Pancreas (tissue), 10 donors: ENCODE results near the gene PDF. TPM values are rescaled to one million over a fixed set of nuclear protein-coding genes. Genes with fewer than 3 reads are reported as not detected.

Experiments
- ATAC-seq, 4 donors: fragments of 200-7000 bp; cut with Tn5 transposase; one replicate each; pipeline versions ENCODE4 v1.8.0 to v1.9.1; 2020; ENCODE audit warnings: mild to moderate bottlenecking in 4 of 4, moderate library complexity in 4 of 4
- DNase-seq, 6 donors: peaks; one replicate each; pipeline ENCODE4 v3.0.0-alpha.2; 2020
- FAIRE-seq: peaks from 2 replicates; lab custom pipeline; 2012; peaks lifted over from hg19 to GRCh38; lab: Jason Lieb, UNC
- H3K27ac ChIP-seq, 4 donors: fragments of 200-600 bp; sonication (generic); 1 replicate in 3 of 4; 2 replicates in 1 of 4; pipeline versions ENCODE4 v1.5.0 to v1.8.0; 2020
- H3K27me3 ChIP-seq, 4 donors: fragments of 200-600 bp; one replicate each; pipeline ENCODE4 v1.8.0; 2021
- H3K36me3 ChIP-seq, 3 donors: fragments of 200-600 bp; sonication (generic) in 1 of 3; one replicate each; pipeline versions ENCODE4 v1.5.0 to v1.8.0; 2020 to 2021
- H3K4me1 ChIP-seq, 3 donors: fragments of 200-600 bp; one replicate each; pipeline ENCODE4 v1.8.0; 2021
- H3K4me3 ChIP-seq, 4 donors: fragments of 200-600 bp; sonication (generic) in 2 of 4; one replicate each; pipeline versions ENCODE4 v1.5.0 to v1.8.0; 2020 to 2021
- H3K9me3 ChIP-seq, 4 donors: fragments of 200-600 bp; one replicate each; pipeline ENCODE4 v1.8.0; 2021
- CTCF ChIP-seq, 4 donors: fragments of 200-600 bp; sonication (generic) in 3 of 4; IDR thresholded peaks; one replicate each; pipeline versions ENCODE4 v1.5.0 to v1.8.0; 2021; ENCODE audit warnings: antibody characterized with exemption in 4 of 4
- WGBS, 2 donors: extraction: QIAGEN DNeasy Blood & Tissue Kit; methylation state at CpG; one replicate each; pipeline ENCODE4 v1.1.7; 2013; 5-methylcytosine and 5-hydroxymethylcytosine counted together
- intact Hi-C, 3 donors: fragments of 100-400 bp; cut with DNase I; formaldehyde crosslinking; loops; one replicate each; pipeline versions ENCODE4 v1.11.1 to v1.14.2; 2022
- polyA plus RNA-seq, 2 donors: library from polyadenylated mRNA; stranded (reverse); fragments of 200-250 nt; gene quantifications; one replicate each; pipeline ENCODE4 v1.2.3, GENCODE V29; 2013
- total RNA-seq, 6 donors: library from RNA; stranded (reverse); fragmentation: NEBNext Ultra II Directional in 4 of 6; extraction: Animal tissue kit (Norgen Biotek cat#: 25700) in 4 of 6; gene quantifications; one replicate each; pipeline versions ENCODE4 v1.2.1 to v1.2.4, GENCODE V29; 2021 to 2023
- donor health status: healthy with polysubstance abuse.
- donor health status: DM: no; HTN: no; CAD: no; lungs with moderate emphysema.
- donor health status: DM: no; HTN: no; CAD: no.
- donor health status: control.
- donor health status: control.
- donor health status: Bipolar disorder and iron deficiency.
- donor health status: DM: yes; HTN: yes; CAD: no.
- donor health status: DM: no; HTN: no; CAD: no.
- donor health status: DM: no; HTN: no; CAD: no.
- donor health status: DM: yes; HTN: yes; CAD: no.

PDF gene
- total and polyA plus RNA-seq, 8 donors = 2.2 to 14.0 (median 6.3) TPM

GRCh38 chr16:69326172-69326873 lies 4.1 kb downstream of the PDF start:
- 20% methylated on average over 7 of the region's 7 CpGs for WGBS, 2 donors
- intact Hi-C loops = no loop called here
- no peak for TF ChIP-seq CTCF (IDR thresholded peaks at IDR 0.05)
- Histone ChIP-seq H3K27ac (no peak overlapping the region), H3K27me3 (no peaks in the 10 kb centered on the region), H3K4me3 (no peak overlapping the region), H3K36me3 (peaks cover 0 to 39% (median 27%) of the 10 kb centered on the region in 3 donors), H3K9me3 (no peaks in the 10 kb centered on the region), H3K4me1 (peaks cover 9 to 35% (median 32%) of the 10 kb centered on the region in 3 donors)
- ATAC-seq = peak in 2 of 4 donors; percentile 4 to 6
- FAIRE-seq = no peak
- peak in 3 of 6 donors; percentile 32 to 53 (median 34) for DNase-seq

GRCh38 chr16:69325784-69326171 lies 4.6 kb downstream of the PDF start:
- DNase-seq (peak in 4 of 6 donors; percentile 14 to 33 (median 24)), FAIRE-seq (no peak), ATAC-seq (no peak)
- TF ChIP-seq CTCF (IDR thresholded peaks at IDR 0.05) = no peak
- Histone ChIP-seq H3K27me3 (no peaks in the 10 kb centered on the region), H3K4me3 (no peak overlapping the region), H3K9me3 (no peaks in the 10 kb centered on the region), H3K36me3 (peaks cover 3 to 45% (median 33%) of the 10 kb centered on the region in 3 donors), H3K4me1 (peaks cover 9 to 33% (median 32%) of the 10 kb centered on the region in 3 donors), H3K27ac (no peak overlapping the region)
- WGBS, 2 donors = 82 to 84% methylated on average over 6 of the region's 6 CpGs
- intact Hi-C loops = no loop called here

GRCh38 chr16:69324585-69325253 lies 5.7 kb downstream of the PDF start:
- Histone ChIP-seq H3K4me3 (no peak overlapping the region), H3K27me3 (no peaks in the 10 kb centered on the region), H3K36me3 (peaks cover 6 to 55% (median 43%) of the 10 kb centered on the region in 3 donors), H3K9me3 (no peaks in the 10 kb centered on the region), H3K27ac (no peak overlapping the region), H3K4me1 (peaks cover 9 to 33% (median 32%) of the 10 kb centered on the region in 3 donors)
- FAIRE-seq (no peak), DNase-seq (peak in 3 of 6 donors; percentile 11 to 36 (median 12)), ATAC-seq (no peak)
- no peak for TF ChIP-seq CTCF (IDR thresholded peaks at IDR 0.05)
- WGBS, 2 donors = 79 to 82% methylated on average over 10 of the region's 10 CpGs
- intact Hi-C loops = no loop called here

- Histone ChIP-seq H3K4me1 (peaks cover 9 to 32% (median 30%) of the 10 kb centered on the region in 3 donors), H3K27me3 (no peaks in the 10 kb centered on the region), H3K36me3 (peaks cover 9 to 62% (median 50%) of the 10 kb centered on the region in 3 donors), H3K4me3 (no peak overlapping the region), H3K9me3 (no peaks in the 10 kb centered on the region), H3K27ac (no peak overlapping the region)
- no peak for TF ChIP-seq CTCF (IDR thresholded peaks at IDR 0.05)
- FAIRE-seq (no peak), ATAC-seq (peak in 3 of 4 donors; percentile 57 to 69 (median 65)), DNase-seq (peak in 5 of 6 donors; percentile 53 to 89 (median 78))
- WGBS, 2 donors = 73 to 85% methylated on average over 8 of the region's 8 CpGs
- intact Hi-C loops = no loop called here
These were observed 6.3 kb downstream of the PDF start for GRCh38 chr16:69324013-69324531.
